HEK293 (cell line): Measurements from ENCODE around the gene RPL12.

Experiments used
- CTCF ChIA-PET: fragments of 350-600 bp; formaldehyde crosslinking; extraction: SDS; loops from one replicate; lab custom pipeline; 2021; ENCODE audit warnings: antibody characterized with exemption; lab: Yijun Ruan, JAX
- POLR2A ChIA-PET: fragments of 300-600 bp; formaldehyde crosslinking; extraction: SDS; loops from one replicate; lab custom pipeline; 2020; ENCODE audit warnings: antibody characterized with exemption, inconsistent platforms; lab: Yijun Ruan, JAX
- H3K27ac ChIP-seq: fragments of 200-500 bp; sonication (Bioruptor generic); 2 replicates; pipeline ENCODE4 v1.5.1; 2014; ENCODE audit warnings: low read depth, low read length, control low read depth, inconsistent platforms; ENCODE audit errors: extremely low read depth
- H3K36me3 ChIP-seq, 2 experiments: fragments of 200-500 bp in 1 of 2; sonication (Bioruptor generic) in 1 of 2; 1 replicate in 1 of 2; 2 replicates in 1 of 2; pipeline ENCODE4 v1.5.1; 2014 to 2017; ENCODE audit warnings: inconsistent platforms in 2 of 2, low read length in 2 of 2; ENCODE audit not compliant: control insufficient read depth in 2 of 2, insufficient read depth in 1 of 2
- H3K4me1 ChIP-seq: fragments of 200-500 bp; sonication (Bioruptor generic); 2 replicates; pipeline ENCODE4 v1.5.1; 2014; ENCODE audit warnings: mild to moderate bottlenecking, low read length, inconsistent platforms; ENCODE audit not compliant: control insufficient read depth, insufficient read depth
- H3K4me3 ChIP-seq: 2 replicates; pipeline ENCODE4 v1.5.1; 2011; ENCODE audit warnings: low read depth, mild to moderate bottlenecking, control low read depth, low read length, moderate library complexity
- H3K9me3 ChIP-seq: fragments of 200-500 bp; sonication (Bioruptor generic); 2 replicates; pipeline ENCODE4 v1.5.1; 2014; ENCODE audit warnings: low read depth, low read length, inconsistent platforms; ENCODE audit not compliant: control insufficient read depth, insufficient read depth
- CTCF ChIP-seq: fragments of 450-650 bp; formaldehyde crosslinking; IDR thresholded peaks from 2 replicates; pipeline ENCODE4 v1.5.1; 2016; ENCODE audit warnings: missing biosample characterization, missing genetic modification characterization
- KLF10 ChIP-seq: fragments of 450-650 bp; IDR thresholded peaks from 2 replicates; pipeline ENCODE4 v1.5.1; 2018; ENCODE audit warnings: missing biosample characterization, mild to moderate bottlenecking, missing genetic modification characterization
- KLF7 ChIP-seq: fragments of 450-650 bp; formaldehyde crosslinking; IDR thresholded peaks from 2 replicates; pipeline ENCODE4 v1.5.1; 2016; ENCODE audit warnings: missing biosample characterization, missing genetic modification characterization, borderline replicate concordance
- SETDB1 ChIP-seq: IDR thresholded peaks from one replicate; pipeline ENCODE4 v1.6.1; 2017; ENCODE audit warnings: mild to moderate bottlenecking, low read length, moderate library complexity, mixed read lengths; ENCODE audit not compliant: insufficient read length
- TRIM28 ChIP-seq: IDR thresholded peaks from 2 replicates; pipeline ENCODE4 v1.6.1; 2011; ENCODE audit warnings: low read length, control low read depth, borderline replicate concordance
- ZBTB11 ChIP-seq: fragments of 450-650 bp; formaldehyde crosslinking; conservative IDR thresholded peaks from 2 replicates; pipeline ENCODE4 v1.5.1; 2016; ENCODE audit warnings: low read depth, missing biosample characterization, missing genetic modification characterization
- ZBTB6 ChIP-seq: fragments of 450-650 bp; formaldehyde crosslinking; IDR thresholded peaks from 2 replicates; pipeline ENCODE4 v1.5.1; 2017; ENCODE audit warnings: missing biosample characterization, missing genetic modification characterization
- ZEB2 ChIP-seq: fragments of 450-650 bp; formaldehyde crosslinking; IDR thresholded peaks from 2 replicates; pipeline ENCODE4 v1.5.1; 2016; ENCODE audit warnings: missing biosample characterization, missing genetic modification characterization
- ZNF211 ChIP-seq: fragments of 450-650 bp; formaldehyde crosslinking; IDR thresholded peaks from 2 replicates; pipeline ENCODE4 v1.5.1; 2016; ENCODE audit warnings: low read depth, missing biosample characterization, missing genetic modification characterization
- ZNF266 ChIP-seq: fragments of 450-650 bp; formaldehyde crosslinking; IDR thresholded peaks from 2 replicates; pipeline ENCODE4 v1.5.1; 2016; ENCODE audit warnings: missing biosample characterization, missing genetic modification characterization, low read depth
- ZNF274 ChIP-seq, 2 experiments: fragments of 200-500 bp in 1 of 2; fragments of 450-650 bp in 1 of 2; sonication (Bioruptor generic) in 1 of 2; formaldehyde crosslinking in 1 of 2; IDR thresholded peaks; 2 replicates each; pipeline versions ENCODE4 v1.5.1 to v1.6.1; 2014 to 2016; ENCODE audit warnings: borderline replicate concordance in 1 of 2, inconsistent platforms in 1 of 2, low read length in 1 of 2, missing biosample characterization in 1 of 2, missing genetic modification characterization in 1 of 2
- ZNF335 ChIP-seq: fragments of 450-650 bp; formaldehyde crosslinking; conservative IDR thresholded peaks from 2 replicates; pipeline ENCODE4 v1.5.1; 2016; ENCODE audit warnings: missing biosample characterization, missing genetic modification characterization
- ZNF501 ChIP-seq: fragments of 450-650 bp; formaldehyde crosslinking; IDR thresholded peaks from 2 replicates; pipeline ENCODE4 v1.5.1; 2016; ENCODE audit warnings: missing biosample characterization, missing genetic modification characterization
- ZNF692 ChIP-seq: fragments of 450-650 bp; formaldehyde crosslinking; IDR thresholded peaks from 2 replicates; pipeline ENCODE4 v1.5.1; 2016; ENCODE audit warnings: missing biosample characterization, missing genetic modification characterization
- ZNF747 ChIP-seq: fragments of 450-650 bp; formaldehyde crosslinking; IDR thresholded peaks from 2 replicates; pipeline ENCODE4 v1.5.1; 2016; ENCODE audit warnings: missing biosample characterization, missing genetic modification characterization

Gene RPL12

GRCh38 chr9:127444921-127445850, 6.0 kb downstream of the RPL12 start:
- ChIA-PET POLR2A (interaction anchor here (1.1 to 2.4 kb wide), 2 partner anchors 21 to 48 kb away, joined by 4 to 11 read pairs; partner anchors contain the start of genes SLC2A8 and ZNF79), CTCF (interaction anchor here (0.5 kb wide), 1 partner anchor 78 kb away, joined by 3 read pairs; no protein-coding TSS in a partner anchor)
- H3K9me3 ChIP-seq: no peaks in the 10 kb centered on the region
- peaks cover 5 to 92% of the 10 kb centered on the region in 2 experiments; a peak in 2 of 3 replicates for H3K36me3 ChIP-seq
- H3K27ac ChIP-seq: no peak overlapping the region
- no peak for TF ChIP-seq ZNF501 (tag by site-specific recombination)
- TF ChIP-seq ZBTB6: 0 out of 2 replicates have a peak, but pooled peaks have one; percentile 3
- TF ChIP-seq SETDB1: peak; percentile 92
- TF ChIP-seq ZEB2 (tag by site-specific recombination): no peak
- TF ChIP-seq ZNF266 (tag by site-specific recombination): no peak
- TF ChIP-seq CTCF (tag by site-specific recombination): no peak
- TF ChIP-seq, all 188 proteins: peak for 2
- Histone ChIP-seq H3K4me3 (no peak overlapping the region), H3K4me1 (no peaks in the 10 kb centered on the region)

GRCh38 chr9:127444283-127444920, 6.8 kb downstream of the RPL12 start:
- no peak overlapping the region for H3K4me3 ChIP-seq
- no peaks in the 10 kb centered on the region for H3K4me1 ChIP-seq
- H3K9me3 ChIP-seq: no peaks in the 10 kb centered on the region
- ChIA-PET POLR2A (interaction anchor here (0.7 to 2.4 kb wide), 5 partner anchors 20 to 1698 kb away, joined by 3 to 11 read pairs (median 4); partner anchors contain the start of genes SLC2A8 and ZNF79), CTCF (interaction anchor here (0.7 to 1.2 kb wide), 4 partner anchors 11 to 229 kb away, joined by 3 to 6 read pairs (median 3); no protein-coding TSS in a partner anchor)
- TF ChIP-seq ZNF335 (tag by site-specific recombination) (no peak), SETDB1 (peak; percentile 97), ZNF747 (tag by site-specific recombination) (no peak), TRIM28 (peak; percentile 81; the same call in 1 of the 2 replicates), ZNF274 (IDR thresholded peaks at IDR 0.05; ENCODE audit: low read length) (no peak), ZNF274 (tag by site-specific recombination; IDR thresholded peaks at IDR 0.05; ENCODE audit: borderline replicate concordance) (peak; percentile 98), ZNF211 (no peak), KLF10 (tag by site-specific recombination) (no peak), ZBTB11 (tag by site-specific recombination) (no peak), KLF7 (tag by site-specific recombination) (no peak), ZNF692 (tag by site-specific recombination) (no peak)
- H3K27ac ChIP-seq: no peak overlapping the region
- H3K36me3 ChIP-seq: peaks cover 5 to 92% of the 10 kb centered on the region in 2 experiments; a peak in 2 of 3 replicates
